Measurements from ENCODE around the gene LRRC41.
"Not testable (repeated sequence)": the region's sequence is repeated elsewhere in the genome, so short reads cannot be mapped to it uniquely, and the experiment has no call there.

The LRRC41 gene

GRCh38 chr1:46303038-46303871, at the start of gene LRRC41, which contains the start of gene UQCRH:
Gene LRRC41 (minus strand): TSS chr1:46303616. CDS start chr1:46303322, 294 bp downstream.
Gene UQCRH (plus strand): TSS chr1:46303698. CDS start chr1:46303767, 69 bp downstream.
- peak; percentile 98 for DNase-seq (ENCODE audit: low read depth, low spot score)

DNA sequence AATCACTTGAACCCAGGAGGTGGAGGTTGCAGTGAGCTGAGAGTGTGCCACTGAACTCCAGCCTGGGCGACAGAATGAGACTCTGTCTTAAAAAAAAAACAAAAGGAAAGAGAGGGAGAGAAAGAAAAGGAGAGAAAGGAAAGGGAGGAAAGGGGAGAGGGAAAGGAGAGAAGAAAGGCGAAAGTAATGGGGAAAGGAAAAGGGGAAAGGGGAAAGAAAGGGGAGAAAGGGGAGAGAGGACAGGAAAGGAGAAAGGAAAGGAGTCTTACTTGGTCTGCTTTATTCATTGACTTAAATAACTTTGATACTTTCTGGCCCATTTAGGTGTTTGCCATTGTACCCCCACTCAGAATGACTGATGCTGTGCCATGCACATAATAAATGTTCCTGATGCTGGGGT, 48.9 kb upstream of the LRRC41 start:
- no peak for DNase-seq (ENCODE audit: low read depth, low spot score)

DNA sequence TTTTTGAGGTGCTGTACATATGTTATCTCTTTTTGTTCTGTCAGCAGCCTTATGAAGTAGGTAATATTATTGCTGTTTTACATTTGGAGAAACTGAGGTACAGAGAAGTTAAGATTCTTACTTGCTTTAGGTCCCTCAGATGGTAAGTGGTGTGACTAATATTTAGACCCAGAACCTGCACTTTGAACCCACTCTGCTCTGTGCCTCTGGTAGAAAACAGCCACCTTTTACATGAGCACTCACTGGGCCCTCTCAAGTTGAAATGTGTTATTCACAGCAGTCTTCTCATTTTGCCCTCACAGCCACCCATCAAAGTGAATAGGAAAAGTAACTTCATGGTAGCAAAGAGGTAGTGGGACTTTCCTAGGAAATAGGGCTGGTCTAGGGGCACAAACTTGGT, 41.9 kb upstream of the LRRC41 start:
- DNase-seq (ENCODE audit: low read depth, low spot score), result no peak

- DNase-seq (ENCODE audit: low read depth, low spot score), result no peak
Measured at GRCh38 chr1:46344481-46344880, 41.1 kb upstream of the LRRC41 start.

- DNase-seq (ENCODE audit: low read depth, low spot score), result no peak
Measured at GRCh38 chr1:46343705-46344104, 40.3 kb upstream of the LRRC41 start.

GRCh38 chr1:46343351-46343695, 39.9 kb upstream of the LRRC41 start:
- DNase-seq (ENCODE audit: low read depth, low spot score), result no peak

- DNase-seq (ENCODE audit: low read depth, low spot score), result no peak
Measured at GRCh38 chr1:46342677-46343350, 39.4 kb upstream of the LRRC41 start.

- peak; percentile 67 for DNase-seq (ENCODE audit: low read depth, low spot score)
Measured at GRCh38 chr1:46342084-46342656, 38.8 kb upstream of the LRRC41 start.

GRCh38 chr1:46341222-46342083, 38.0 kb upstream of the LRRC41 start:
- DNase-seq (ENCODE audit: low read depth, low spot score), result peak; percentile 4

DNA sequence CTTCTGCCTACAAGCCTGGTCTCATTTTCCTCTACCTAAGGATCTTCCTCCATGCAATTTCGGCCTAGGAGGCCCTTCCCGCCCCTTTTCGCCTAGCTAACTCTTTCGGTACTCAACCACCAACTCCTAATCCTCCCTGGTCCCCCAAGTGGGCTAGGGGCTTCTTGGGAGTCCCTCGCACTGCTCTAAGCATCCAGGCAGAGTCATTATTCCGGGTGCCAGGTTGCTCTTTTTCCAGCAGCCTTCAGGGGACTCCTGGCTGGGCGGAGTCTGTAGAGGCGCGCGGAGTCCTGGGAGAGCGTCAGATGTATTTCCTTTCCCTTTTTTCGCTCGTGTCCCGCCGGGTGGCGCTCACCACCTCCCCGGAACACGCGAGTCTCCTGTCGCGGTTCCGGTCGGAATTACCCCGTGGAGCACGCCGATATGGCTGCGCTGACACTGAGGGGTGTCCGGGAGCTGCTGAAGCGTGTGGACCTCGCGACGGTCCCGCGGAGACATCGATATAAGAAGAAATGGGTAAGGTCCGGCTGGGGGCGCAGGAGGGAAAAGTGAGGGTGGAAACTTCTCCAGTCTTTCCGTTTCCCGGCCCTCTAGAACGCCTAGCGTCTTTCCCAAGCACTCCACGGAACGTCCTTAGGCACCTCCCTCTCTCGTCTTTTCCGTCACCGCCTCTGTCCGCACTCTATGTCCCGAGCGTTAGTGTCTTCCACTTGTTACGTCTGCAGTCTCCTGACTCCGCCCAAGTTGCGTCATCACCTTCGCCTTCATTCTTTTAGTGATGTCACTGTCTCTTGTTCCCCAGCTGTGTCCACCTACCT, 37.2 kb upstream of the LRRC41 start, which contains the start of gene NSUN4:
Gene NSUN4, plus strand, starts transcription at position 404 of the 818 bp plus-strand sequence. Its CDS starts 20 bp downstream, at position 424.
- peak; percentile 97 for DNase-seq (ENCODE audit: low read depth, low spot score)

DNA sequence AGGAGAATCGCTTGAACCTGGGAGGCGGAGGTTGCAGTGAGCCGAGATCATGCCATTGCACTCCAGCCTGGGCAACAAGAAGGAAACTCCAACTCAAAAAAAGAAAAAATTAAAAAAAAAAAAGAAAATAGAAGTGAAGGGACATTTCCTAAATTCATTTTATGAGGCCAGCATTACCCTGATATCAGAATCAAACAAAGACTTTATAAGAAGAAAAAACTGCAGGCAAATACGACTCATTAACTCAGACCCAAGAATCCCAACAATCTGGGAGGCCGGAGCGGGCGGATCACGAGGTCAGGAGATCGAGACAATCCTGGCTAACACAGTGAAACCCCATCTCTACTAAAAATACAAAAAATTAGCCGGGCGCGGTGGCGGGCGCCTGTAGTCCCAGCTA, 34.0 kb upstream of the LRRC41 start:
- DNase-seq (ENCODE audit: low read depth, low spot score), result not testable (repeated sequence)

GRCh38 chr1:46335081-46335480, 31.7 kb upstream of the LRRC41 start:
- DNase-seq (ENCODE audit: low read depth, low spot score), result no peak

DNA sequence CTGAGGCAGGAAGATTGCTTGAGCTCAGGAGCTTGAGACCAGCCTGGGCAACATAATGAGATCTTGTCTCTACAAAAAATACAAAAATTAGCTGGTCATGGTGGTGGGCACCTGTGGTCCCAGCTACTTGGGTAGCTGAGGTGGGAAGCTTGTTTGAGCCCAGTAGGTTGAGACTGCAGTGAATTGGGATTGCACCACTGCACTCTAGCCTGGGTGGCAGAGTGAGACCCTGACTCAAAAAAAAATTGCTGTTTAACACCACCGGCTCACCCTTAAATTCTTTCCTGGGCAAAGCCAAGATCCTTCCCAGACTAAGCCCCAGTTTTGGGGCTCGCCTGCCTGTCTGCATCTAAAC, 30.6 kb upstream of the LRRC41 start:
- no peak for DNase-seq (ENCODE audit: low read depth, low spot score)

DNA sequence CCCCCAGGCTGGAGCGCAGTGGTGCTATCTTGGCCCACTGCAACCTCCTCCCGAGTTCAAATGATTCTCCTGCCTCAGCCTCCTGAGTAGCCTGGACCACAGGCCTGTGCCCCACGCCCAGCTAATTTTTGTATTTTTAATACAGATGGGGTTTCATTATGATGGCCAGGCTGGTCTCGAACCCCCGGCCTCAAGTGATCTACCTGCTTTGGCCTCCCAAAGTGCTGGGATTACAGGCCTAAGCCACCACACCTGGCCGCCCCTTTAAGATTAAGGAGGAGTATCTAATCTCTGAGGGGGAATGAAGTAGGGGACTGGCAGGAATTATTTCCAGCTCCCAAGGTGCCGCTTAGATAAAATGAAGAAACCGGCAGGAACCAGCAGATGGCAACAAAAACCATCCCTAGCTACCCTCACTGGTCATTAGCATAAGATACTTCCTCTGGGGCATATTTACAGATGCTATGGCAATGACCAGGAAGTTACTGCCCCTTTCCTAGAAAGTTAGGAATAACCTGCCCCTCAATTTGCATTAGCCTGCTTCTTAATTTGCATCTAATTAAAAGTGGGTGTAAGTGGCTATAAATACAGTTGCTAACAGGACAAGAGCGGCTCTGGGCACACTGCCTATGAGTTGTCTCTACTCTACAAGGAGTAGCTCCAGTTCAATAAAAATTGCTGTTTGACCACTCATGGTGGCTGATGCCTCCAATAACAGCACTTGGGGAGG, 30.0 kb upstream of the LRRC41 start:
- peak; percentile 58 for DNase-seq (ENCODE audit: low read depth, low spot score)

GRCh38 chr1:46331786-46332540, 28.5 kb upstream of the LRRC41 start:
- not testable (repeated sequence) for DNase-seq (ENCODE audit: low read depth, low spot score)

DNA sequence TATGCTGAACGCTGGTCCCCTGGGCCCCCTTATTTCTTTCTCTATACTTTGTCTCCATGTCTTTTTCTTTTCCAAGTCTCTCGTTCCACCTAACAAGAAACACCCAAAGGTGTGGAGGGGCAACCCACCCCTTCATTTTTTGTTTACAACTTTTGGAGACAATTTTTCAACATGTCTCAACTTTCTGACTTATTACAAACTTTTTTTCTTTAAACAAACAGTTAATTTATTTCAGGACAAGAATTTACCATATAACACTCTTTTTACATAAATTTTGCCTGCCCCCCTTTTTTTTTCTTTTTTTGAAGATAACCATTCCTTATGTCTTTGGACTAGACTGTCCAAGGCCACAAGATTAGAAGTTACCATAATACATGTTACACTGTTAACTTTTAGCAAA, 27.0 kb upstream of the LRRC41 start:
- DNase-seq (ENCODE audit: low read depth, low spot score), result not testable (repeated sequence)

- DNase-seq (ENCODE audit: low read depth, low spot score), result not testable (repeated sequence)
Measured at GRCh38 chr1:46329807-46330206, 26.4 kb upstream of the LRRC41 start.

GRCh38 chr1:46328182-46328581, 24.8 kb upstream of the LRRC41 start:
- DNase-seq (ENCODE audit: low read depth, low spot score), result not testable (repeated sequence)

All from astrocyte of the hippocampus (primary cell).